ENCODE data around the gene KCTD17. TPM values are rescaled to one million over a fixed set of nuclear protein-coding genes. Genes with fewer than 3 reads are reported as not detected.

The KCTD17 gene
- total RNA-seq, 6 experiments from 2014 or later = 2.0 to 9.7 (median 4.4) TPM

DNA sequence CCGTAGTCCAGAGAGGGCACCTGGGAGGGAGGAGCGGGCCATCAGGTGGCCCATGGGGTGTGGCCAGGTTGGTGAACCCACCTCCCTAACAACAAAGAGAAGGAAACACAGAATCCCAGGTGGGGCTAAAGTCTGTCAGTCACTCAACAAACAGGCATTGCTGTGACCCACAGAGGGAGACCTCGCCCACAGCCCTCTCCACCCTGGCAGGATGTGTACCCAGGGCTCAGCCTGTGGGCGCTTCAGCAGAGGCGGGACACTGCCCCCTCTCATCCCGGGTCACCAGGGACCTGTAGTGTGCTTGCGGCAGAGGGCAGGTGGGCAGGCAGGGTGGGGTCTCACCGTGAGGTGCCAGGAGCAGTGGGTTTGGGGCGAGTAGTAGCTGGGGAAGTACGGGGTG is 32.8 kb downstream of the KCTD17 start:
- no peak for TF ChIP-seq POLR2A (IDR thresholded peaks at IDR 0.05)
- TF ChIP-seq, protein P1, sequence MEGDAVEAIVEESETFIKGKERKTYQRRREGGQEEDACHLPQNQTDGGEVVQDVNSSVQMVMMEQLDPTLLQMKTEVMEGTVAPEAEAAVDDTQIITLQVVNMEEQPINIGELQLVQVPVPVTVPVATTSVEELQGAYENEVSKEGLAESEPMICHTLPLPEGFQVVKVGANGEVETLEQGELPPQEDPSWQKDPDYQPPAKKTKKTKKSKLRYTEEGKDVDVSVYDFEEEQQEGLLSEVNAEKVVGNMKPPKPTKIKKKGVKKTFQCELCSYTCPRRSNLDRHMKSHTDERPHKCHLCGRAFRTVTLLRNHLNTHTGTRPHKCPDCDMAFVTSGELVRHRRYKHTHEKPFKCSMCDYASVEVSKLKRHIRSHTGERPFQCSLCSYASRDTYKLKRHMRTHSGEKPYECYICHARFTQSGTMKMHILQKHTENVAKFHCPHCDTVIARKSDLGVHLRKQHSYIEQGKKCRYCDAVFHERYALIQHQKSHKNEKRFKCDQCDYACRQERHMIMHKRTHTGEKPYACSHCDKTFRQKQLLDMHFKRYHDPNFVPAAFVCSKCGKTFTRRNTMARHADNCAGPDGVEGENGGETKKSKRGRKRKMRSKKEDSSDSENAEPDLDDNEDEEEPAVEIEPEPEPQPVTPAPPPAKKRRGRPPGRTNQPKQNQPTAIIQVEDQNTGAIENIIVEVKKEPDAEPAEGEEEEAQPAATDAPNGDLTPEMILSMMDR (IDR thresholded peaks at IDR 0.05) = no peak
- intact Hi-C loops (cut with DNase I) = no loop called here
- DNase-seq (no peak), ATAC-seq (no peak)
- H3K27me3 ChIP-seq = no peaks in the 10 kb centered on the region
- H3K4me3 ChIP-seq = no peak overlapping the region
- H3K4me1 ChIP-seq = no peaks in the 10 kb centered on the region
- no peaks in the 10 kb centered on the region for H3K36me3 ChIP-seq
- no peaks in the 10 kb centered on the region for H3K9me3 ChIP-seq
- no peak overlapping the region for H3K27ac ChIP-seq
- 50% methylated on average over 2 of the region's 10 CpGs for WGBS (ENCODE audit: insufficient coverage, low coverage, low lambda C conversion rate, missing lambda C conversion rate)

DNA sequence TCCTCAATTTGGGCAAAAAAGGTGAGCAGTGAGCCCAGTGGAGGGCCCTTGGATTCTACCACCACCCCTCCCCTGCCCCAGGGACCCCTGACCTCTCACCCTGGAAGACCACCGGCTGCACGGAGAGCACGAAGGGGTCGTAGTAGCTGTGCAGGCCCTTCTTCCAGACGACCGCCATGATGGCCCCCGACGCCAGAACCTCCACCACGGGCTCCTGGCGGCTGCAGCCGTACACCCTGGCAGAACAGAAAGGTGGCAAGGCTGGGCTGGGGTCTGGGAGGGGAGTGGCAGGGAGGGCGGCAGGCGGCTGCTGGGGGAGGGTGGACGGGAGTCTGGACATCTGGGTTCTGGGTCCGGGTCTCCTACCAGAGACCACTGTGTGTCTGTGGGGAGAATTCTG is 34.6 kb downstream of the KCTD17 start:
- Histone ChIP-seq H3K36me3 (no peaks in the 10 kb centered on the region), H3K27ac (no peak overlapping the region), H3K9me3 (no peaks in the 10 kb centered on the region), H3K4me3 (no peak overlapping the region), H3K27me3 (no peaks in the 10 kb centered on the region), H3K4me1 (no peaks in the 10 kb centered on the region)
- intact Hi-C loops (cut with DNase I) = no loop called here
- DNase-seq = no peak
- ATAC-seq = no peak
- TF ChIP-seq, protein P1 (IDR thresholded peaks at IDR 0.05) = no peak
- no peak for TF ChIP-seq POLR2A (IDR thresholded peaks at IDR 0.05)
- WGBS (ENCODE audit: insufficient coverage, low coverage, low lambda C conversion rate, missing lambda C conversion rate) = 86% methylated on average over 4 of the region's 15 CpGs

DNA sequence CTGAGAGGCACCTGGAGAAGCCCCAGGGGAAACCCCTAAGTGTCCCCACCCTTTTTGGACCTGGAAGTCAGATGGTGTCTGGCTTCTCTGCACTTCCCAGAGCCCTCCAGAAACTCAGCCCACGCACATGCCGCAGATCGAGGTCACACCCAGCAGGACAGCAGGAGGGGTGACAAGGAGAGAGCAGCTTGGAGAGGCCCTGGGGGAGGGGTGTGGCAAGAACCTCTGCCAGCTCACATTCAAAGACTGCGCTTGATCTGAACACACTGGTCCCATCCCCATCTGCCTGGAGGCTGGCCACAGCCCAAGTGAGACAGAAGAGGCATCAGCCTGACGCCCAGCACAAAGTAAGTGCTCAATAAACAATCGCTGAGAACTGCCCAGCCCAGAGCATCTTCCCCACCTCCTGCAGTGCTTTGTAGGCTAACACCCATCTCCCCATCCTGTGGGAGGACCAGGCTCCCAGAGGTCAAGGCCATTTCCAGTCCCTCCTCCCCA is 36.6 kb downstream of the KCTD17 start:
- no peak for DNase-seq
- H3K27me3 ChIP-seq = no peaks in the 10 kb centered on the region
- no peaks in the 10 kb centered on the region for H3K36me3 ChIP-seq
- no CpG with 5 or more reads among the region's 6 CpGs for whole genome bisulfite sequencing (ENCODE audit: insufficient coverage, low coverage, low lambda C conversion rate, missing lambda C conversion rate)
- ATAC-seq = no peak
- no peak overlapping the region for H3K4me3 ChIP-seq
- no peaks in the 10 kb centered on the region for H3K9me3 ChIP-seq
- H3K27ac ChIP-seq = no peak overlapping the region
- no peak for TF ChIP-seq POLR2A (IDR thresholded peaks at IDR 0.05)
- TF ChIP-seq, protein P1 (IDR thresholded peaks at IDR 0.05) = no peak
- H3K4me1 ChIP-seq = no peaks in the 10 kb centered on the region
- intact Hi-C loops (cut with DNase I) = no loop called here

DNA sequence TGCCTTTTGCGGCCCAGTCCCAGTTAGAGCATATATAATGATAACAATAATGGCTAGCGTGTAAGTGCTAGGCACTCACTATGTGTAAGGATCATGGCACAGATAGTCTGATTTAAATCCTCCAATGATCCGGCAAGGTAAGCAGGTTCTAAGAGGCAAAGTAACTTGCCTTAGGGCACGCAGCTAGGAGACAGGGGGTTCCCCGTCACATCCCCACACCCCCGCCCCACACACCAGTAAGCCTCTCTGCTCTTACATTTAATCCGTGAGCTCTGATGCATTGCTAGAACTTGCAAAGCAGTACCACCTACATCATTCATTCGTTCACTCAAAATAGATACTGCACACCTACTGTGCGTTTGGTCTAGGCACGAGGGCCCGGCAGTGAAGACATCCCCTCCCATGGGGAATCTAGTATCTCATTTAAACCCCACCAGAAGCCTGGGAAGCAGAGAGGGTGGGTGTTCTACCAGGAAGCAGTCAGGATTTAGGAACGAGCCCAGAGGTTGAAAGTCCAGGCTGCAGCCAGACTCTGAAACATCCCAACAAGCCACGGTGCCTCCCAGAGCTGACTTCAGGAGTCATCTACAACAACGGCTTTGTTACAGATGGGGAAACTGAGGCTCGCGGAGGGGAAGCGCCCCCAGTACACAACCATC is 37.3 kb downstream of the KCTD17 start:
- ATAC-seq (peak in 1 of 4 donors; percentile 35), DNase-seq (no peak)
- intact Hi-C loops (cut with DNase I) = no loop called here
- no peaks in the 10 kb centered on the region for H3K36me3 ChIP-seq
- TF ChIP-seq, protein P1 (IDR thresholded peaks at IDR 0.05) = no peak
- no peak for TF ChIP-seq POLR2A (IDR thresholded peaks at IDR 0.05)
- H3K9me3 ChIP-seq = no peaks in the 10 kb centered on the region
- WGBS (ENCODE audit: insufficient coverage, low coverage, low lambda C conversion rate, missing lambda C conversion rate) = 68% methylated on average over 7 of the region's 17 CpGs
- no peak overlapping the region for H3K27ac ChIP-seq
- H3K27me3 ChIP-seq = no peaks in the 10 kb centered on the region
- no peaks in the 10 kb centered on the region for H3K4me1 ChIP-seq
- no peak overlapping the region for H3K4me3 ChIP-seq
